Subcutaneous adipose tissue (tissue), 4 donors: ENCODE data around the gene CDH22. TPM values are rescaled to one million over a fixed set of nuclear protein-coding genes. Genes with fewer than 3 reads are reported as not detected.

Source experiments
- total RNA-seq, 4 donors: library from RNA; depleted of rRNA; stranded (reverse); fragments of >200 nt; gene quantifications; one replicate each; pipeline ENCODE4 v1.1.0, GENCODE V29; 2016
- TF ChIP-seq, protein P1 (sequence below): fragments of 450-650 bp; IDR thresholded peaks from one replicate; pipeline ENCODE4 v1.5.1; 2016; ENCODE audit warnings: low read depth, mild to moderate bottlenecking, control low read depth, antibody characterized with exemption, moderate library complexity

CDH22 gene
- total RNA-seq, 4 donors from 2014 or later = not detected

DNA sequence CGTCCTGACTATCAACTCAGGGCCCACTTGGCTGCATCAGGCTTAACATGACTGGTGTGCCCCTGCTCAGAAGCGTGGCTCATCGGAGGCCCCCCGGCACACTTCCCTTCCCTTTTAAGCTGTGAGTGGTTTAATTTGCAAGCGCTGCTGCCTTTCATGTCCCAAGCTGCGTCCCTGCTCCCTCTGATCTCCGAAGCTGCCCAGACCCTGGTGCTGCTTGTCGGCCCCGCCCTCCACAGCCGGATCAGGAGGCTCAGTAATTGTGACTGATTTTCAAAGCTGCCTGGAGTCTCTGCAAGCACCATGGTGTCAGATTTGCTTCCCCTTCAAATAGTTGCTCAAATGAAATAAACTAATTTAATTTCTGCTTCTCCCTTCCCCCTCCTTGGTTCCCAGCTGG is 71.1 kb downstream of the CDH22 start:
- TF ChIP-seq, protein P1, sequence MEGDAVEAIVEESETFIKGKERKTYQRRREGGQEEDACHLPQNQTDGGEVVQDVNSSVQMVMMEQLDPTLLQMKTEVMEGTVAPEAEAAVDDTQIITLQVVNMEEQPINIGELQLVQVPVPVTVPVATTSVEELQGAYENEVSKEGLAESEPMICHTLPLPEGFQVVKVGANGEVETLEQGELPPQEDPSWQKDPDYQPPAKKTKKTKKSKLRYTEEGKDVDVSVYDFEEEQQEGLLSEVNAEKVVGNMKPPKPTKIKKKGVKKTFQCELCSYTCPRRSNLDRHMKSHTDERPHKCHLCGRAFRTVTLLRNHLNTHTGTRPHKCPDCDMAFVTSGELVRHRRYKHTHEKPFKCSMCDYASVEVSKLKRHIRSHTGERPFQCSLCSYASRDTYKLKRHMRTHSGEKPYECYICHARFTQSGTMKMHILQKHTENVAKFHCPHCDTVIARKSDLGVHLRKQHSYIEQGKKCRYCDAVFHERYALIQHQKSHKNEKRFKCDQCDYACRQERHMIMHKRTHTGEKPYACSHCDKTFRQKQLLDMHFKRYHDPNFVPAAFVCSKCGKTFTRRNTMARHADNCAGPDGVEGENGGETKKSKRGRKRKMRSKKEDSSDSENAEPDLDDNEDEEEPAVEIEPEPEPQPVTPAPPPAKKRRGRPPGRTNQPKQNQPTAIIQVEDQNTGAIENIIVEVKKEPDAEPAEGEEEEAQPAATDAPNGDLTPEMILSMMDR = no peak

DNA sequence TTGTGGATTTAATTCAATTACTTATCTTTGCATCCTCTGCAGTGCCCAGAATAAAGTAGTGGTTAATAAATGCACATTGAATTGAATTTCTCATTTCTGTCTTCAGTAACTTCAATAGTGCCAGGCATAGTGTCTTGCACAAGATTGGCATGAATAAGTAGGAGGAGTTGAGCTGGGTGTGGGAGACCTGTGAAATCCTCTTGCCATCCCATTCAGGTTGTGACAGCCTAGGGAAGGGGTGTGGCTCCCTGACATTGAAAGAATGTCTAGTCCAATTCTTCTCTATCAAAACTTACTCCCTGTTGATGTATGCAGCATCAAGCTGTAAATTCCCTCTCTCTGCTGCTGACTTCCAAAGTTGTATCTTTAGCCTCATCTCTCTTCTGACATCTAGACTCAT is 73.2 kb downstream of the CDH22 start:
- TF ChIP-seq, protein P1 = no peak

DNA sequence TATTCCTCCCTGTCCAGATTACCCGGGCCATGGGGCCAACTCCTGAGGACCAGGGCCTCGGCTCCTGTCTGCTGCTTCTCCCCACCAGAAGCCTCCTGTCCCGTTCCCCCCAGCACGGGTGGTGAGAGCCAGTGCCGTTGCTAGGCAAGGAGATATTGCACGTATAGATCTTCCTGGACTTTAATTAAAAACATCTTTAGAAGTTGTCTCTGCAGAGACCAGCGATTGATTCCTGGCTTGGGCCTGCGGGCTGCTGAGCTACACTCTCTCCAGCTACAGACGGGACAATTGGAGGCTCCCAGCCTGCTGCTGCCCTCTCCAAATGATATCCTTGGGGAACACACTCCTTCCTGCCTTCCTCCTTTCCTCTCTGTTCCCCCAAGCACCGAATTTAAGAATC is 74.6 kb downstream of the CDH22 start:
- TF ChIP-seq, protein P1 = no peak

DNA sequence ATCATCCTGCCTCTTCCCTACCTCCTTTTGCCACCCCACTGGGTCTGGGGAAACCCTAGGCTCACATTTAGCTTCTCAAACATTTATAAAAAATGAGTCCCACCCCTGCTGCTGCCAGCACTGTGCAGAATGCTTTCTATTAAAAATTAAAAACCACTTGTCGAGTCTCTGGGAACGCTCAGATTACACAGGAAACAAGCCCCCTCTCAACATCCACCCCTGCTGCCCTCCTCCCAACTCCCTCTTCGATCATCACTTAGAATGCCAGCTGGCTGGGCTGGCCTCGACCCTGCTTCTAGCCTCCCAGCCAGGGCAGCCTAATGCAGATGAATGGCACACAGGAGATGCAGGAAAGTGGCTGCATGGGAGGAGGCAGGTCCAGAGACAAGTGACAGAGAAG is 75.8 kb downstream of the CDH22 start:
- TF ChIP-seq, protein P1 = no peak

DNA sequence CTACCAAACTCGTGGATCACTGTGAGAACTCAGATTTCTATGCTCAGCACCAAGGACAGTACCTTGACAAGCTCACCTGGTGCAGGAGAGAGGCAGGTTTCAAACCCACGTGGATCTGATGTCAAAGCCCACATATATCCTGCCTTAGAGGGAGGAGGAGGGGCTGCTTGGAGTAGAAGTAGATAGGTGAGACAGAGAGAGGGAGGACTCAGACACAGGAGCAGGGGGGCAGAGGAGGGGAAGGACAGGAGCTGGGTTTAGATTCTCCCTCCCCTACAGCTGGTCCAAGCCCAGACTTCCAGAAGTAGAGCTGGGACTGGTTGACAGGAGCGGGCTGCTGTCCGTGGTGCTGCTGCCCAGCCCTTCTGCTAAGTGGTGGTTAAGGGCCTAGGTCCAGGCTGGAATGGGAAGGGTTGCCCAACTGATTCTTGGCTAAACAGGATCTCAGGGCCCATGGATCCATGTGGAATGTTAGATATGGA is 77.5 kb downstream of the CDH22 start:
- TF ChIP-seq, protein P1 = no peak

DNA sequence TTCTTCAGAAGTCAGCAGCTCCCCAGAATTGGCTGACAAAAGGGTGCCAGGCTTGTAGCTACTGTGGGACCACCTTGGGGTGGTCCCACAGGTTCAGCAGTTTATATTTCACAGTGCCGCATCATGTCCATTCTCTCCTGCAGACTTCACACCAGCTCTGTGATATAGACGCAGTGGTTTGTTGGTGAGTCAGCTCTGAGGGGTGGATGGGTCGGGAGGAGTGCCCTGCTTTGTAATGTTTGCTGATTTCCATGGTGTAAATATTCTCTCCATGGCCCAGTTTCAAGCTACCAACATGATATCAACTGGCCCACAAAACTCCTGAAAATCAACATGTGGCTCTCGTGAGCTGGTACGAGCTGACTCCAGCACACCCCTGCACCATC is 78.2 kb downstream of the CDH22 start:
- TF ChIP-seq, protein P1 = no peak

DNA sequence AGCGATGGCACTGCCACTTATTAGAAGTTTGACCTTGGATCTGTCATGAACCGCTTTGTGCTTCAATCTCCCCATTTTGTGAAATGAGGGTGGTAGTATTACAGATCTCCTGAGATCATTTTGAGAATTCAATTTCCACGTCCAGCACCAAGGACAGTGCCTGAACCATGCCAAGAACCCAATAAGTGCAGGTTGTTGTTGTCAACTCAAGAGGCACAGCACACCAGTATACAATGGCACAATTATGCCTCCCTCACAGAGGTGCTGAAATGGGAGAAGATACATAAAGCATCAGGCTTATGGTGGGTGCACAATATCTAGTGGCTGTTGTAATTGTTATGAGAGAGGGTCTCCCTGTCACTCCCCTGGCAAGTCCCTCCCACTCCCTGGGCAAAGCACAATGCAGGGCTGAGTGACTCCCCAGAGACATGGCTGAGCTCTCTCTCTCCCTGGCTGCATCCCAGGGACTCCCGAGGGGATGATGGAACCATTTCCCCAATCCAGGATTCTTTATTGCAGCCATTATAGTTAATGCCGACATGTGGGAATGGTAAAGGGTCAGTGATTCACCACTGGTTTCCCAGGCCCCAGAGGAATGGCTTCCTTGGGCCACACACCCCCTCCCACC is 78.7 kb downstream of the CDH22 start:
- TF ChIP-seq, protein P1 = no peak
